ENCODE results near the gene DCAF6. TPM values are rescaled to one million over a fixed set of nuclear protein-coding genes. Genes with fewer than 3 reads are reported as not detected.

DCAF6 gene
- total and polyA plus RNA-seq, 2 experiments from 2014 or later = 52.0 to 92.7 TPM

GRCh38 chr1:167995038-167995437, 58.6 kb downstream of the DCAF6 start:
- H3K36me3 ChIP-seq = peaks cover 45% of the 10 kb centered on the region
- no peak for TF ChIP-seq CTCF (IDR thresholded peaks at IDR 0.05; ENCODE audit: low read depth, low read length)
- H3K27me3 ChIP-seq = no peaks in the 10 kb centered on the region
- H3K4me3 ChIP-seq = no peak overlapping the region
- H3K27ac ChIP-seq = no peak overlapping the region
- H3K9me3 ChIP-seq (ENCODE audit: low read depth) = no peaks in the 10 kb centered on the region
- H3K4me1 ChIP-seq (ENCODE audit: low read depth) = no peaks in the 10 kb centered on the region
- no peak for DNase-seq (ENCODE audit: low read depth in 1 of 2, low spot score in 1 of 2)

GRCh38 chr1:167996266-167996665, 59.8 kb downstream of the DCAF6 start:
- Histone ChIP-seq H3K4me3 (no peak overlapping the region), H3K27ac (no peak overlapping the region), H3K27me3 (no peaks in the 10 kb centered on the region), H3K4me1 (ENCODE audit: low read depth) (no peaks in the 10 kb centered on the region), H3K36me3 (peaks cover 44% of the 10 kb centered on the region), H3K9me3 (ENCODE audit: low read depth) (no peaks in the 10 kb centered on the region)
- TF ChIP-seq CTCF (IDR thresholded peaks at IDR 0.05; ENCODE audit: low read depth, low read length) = no peak
- no peak for DNase-seq (ENCODE audit: low read depth in 1 of 2, low spot score in 1 of 2)

- no peak overlapping the region for H3K27ac ChIP-seq
- H3K9me3 ChIP-seq (ENCODE audit: low read depth) = no peaks in the 10 kb centered on the region
- no peak for TF ChIP-seq CTCF (IDR thresholded peaks at IDR 0.05; ENCODE audit: low read depth, low read length)
- DNase-seq (ENCODE audit: low read depth in 1 of 2, low spot score in 1 of 2) = no peak
- H3K27me3 ChIP-seq = no peaks in the 10 kb centered on the region
- no peaks in the 10 kb centered on the region for H3K4me1 ChIP-seq (ENCODE audit: low read depth)
- peaks cover 37% of the 10 kb centered on the region for H3K36me3 ChIP-seq
- no peak overlapping the region for H3K4me3 ChIP-seq
These were observed 60.6 kb downstream of the DCAF6 start for GRCh38 chr1:167997037-167997575.

- peaks cover 20% of the 10 kb centered on the region for H3K36me3 ChIP-seq
- TF ChIP-seq CTCF (IDR thresholded peaks at IDR 0.05; ENCODE audit: low read depth, low read length) = no peak
- no peaks in the 10 kb centered on the region for H3K27me3 ChIP-seq
- H3K9me3 ChIP-seq (ENCODE audit: low read depth) = no peaks in the 10 kb centered on the region
- H3K4me1 ChIP-seq (ENCODE audit: low read depth) = no peaks in the 10 kb centered on the region
- no peak overlapping the region for H3K4me3 ChIP-seq
- no peak for DNase-seq (ENCODE audit: low read depth in 1 of 2, low spot score in 1 of 2)
- H3K27ac ChIP-seq = peak overlapping the region; percentile 5
These were observed 63.4 kb downstream of the DCAF6 start for GRCh38 chr1:167999877-168000276.

GRCh38 chr1:168000656-168001055, 64.2 kb downstream of the DCAF6 start:
- H3K27ac ChIP-seq = no peak overlapping the region
- H3K27me3 ChIP-seq = no peaks in the 10 kb centered on the region
- no peaks in the 10 kb centered on the region for H3K4me1 ChIP-seq (ENCODE audit: low read depth)
- no peak overlapping the region for H3K4me3 ChIP-seq
- peak in 1 of 2 donors; percentile 44 for DNase-seq (ENCODE audit: low read depth in 1 of 2, low spot score in 1 of 2)
- no peaks in the 10 kb centered on the region for H3K9me3 ChIP-seq (ENCODE audit: low read depth)
- peaks cover 23% of the 10 kb centered on the region for H3K36me3 ChIP-seq
- TF ChIP-seq CTCF (IDR thresholded peaks at IDR 0.05; ENCODE audit: low read depth, low read length) = no peak

Measured in cardiac muscle cell (in vitro differentiated cells and primary cell).